H9 (cell line): ENCODE measurements around the gene FAM53B. TPM values are rescaled to one million over a fixed set of nuclear protein-coding genes. Genes with fewer than 3 reads are reported as not detected.

Experiments
- DNase-seq: peaks from one replicate; pipeline ENCODE4 v3.0.0-alpha.2; 2017
- H2AFZ ChIP-seq: one replicate; pipeline ENCODE4 v1.6.1; 2013; ENCODE audit warnings: mild to moderate bottlenecking, low read length, control low read depth, moderate library complexity
- H2AK5ac ChIP-seq: 2 replicates; pipeline ENCODE4 v1.6.1; 2013; ENCODE audit warnings: low read length, control low read depth, mixed read lengths; ENCODE audit not compliant: insufficient read length
- H2BK120ac ChIP-seq: one replicate; pipeline ENCODE4 v1.6.1; 2013; ENCODE audit warnings: low read depth, mild to moderate bottlenecking, low read length, control low read depth, inconsistent platforms; ENCODE audit not compliant: poor library complexity, severe bottlenecking
- H2BK12ac ChIP-seq: 2 replicates; pipeline ENCODE4 v1.6.1; 2013; ENCODE audit warnings: low read length, control low read depth, mixed read lengths, low read depth; ENCODE audit not compliant: insufficient read length
- H2BK15ac ChIP-seq: 2 replicates; pipeline ENCODE4 v1.6.1; 2013; ENCODE audit warnings: low read depth, low read length, control low read depth
- H2BK20ac ChIP-seq: one replicate; pipeline ENCODE4 v1.6.1; 2013; ENCODE audit warnings: low read depth, mild to moderate bottlenecking, low read length, control low read depth, inconsistent platforms; ENCODE audit not compliant: poor library complexity, severe bottlenecking
- H2BK5ac ChIP-seq: 2 replicates; pipeline ENCODE4 v1.6.1; 2013; ENCODE audit warnings: low read length, control low read depth, mixed read lengths; ENCODE audit not compliant: insufficient read length
- H3K14ac ChIP-seq: 2 replicates; pipeline ENCODE4 v1.6.1; 2013; ENCODE audit warnings: low read length, control low read depth; ENCODE audit not compliant: insufficient read depth
- H3K18ac ChIP-seq: 2 replicates; pipeline ENCODE4 v1.6.1; 2013; ENCODE audit warnings: low read depth, mild to moderate bottlenecking, mixed read lengths, low read length, control low read depth; ENCODE audit not compliant: insufficient read length
- H3K23ac ChIP-seq: 2 replicates; pipeline ENCODE4 v1.6.1; 2013; ENCODE audit warnings: low read length, control low read depth, mixed read lengths, low read depth; ENCODE audit not compliant: insufficient read length
- H3K23me2 ChIP-seq: 2 replicates; pipeline ENCODE4 v1.6.1; 2013; ENCODE audit warnings: low read depth, mild to moderate bottlenecking, mixed read lengths, low read length, control low read depth; ENCODE audit not compliant: insufficient read length, poor library complexity, severe bottlenecking
- H3K27ac ChIP-seq: 2 replicates; pipeline ENCODE4 v1.5.1; 2013; ENCODE audit warnings: low read length, control low read depth, mixed read lengths, low read depth; ENCODE audit not compliant: insufficient read length
- H3K27me3 ChIP-seq: 2 replicates; pipeline ENCODE4 v1.6.1; 2013; ENCODE audit warnings: low read length, control low read depth, inconsistent platforms; ENCODE audit not compliant: insufficient read depth
- H3K4ac ChIP-seq: 2 replicates; pipeline ENCODE4 v1.6.1; 2013; ENCODE audit warnings: low read depth, mild to moderate bottlenecking, control low read depth, inconsistent platforms, low read length, moderate library complexity
- H3K4me1 ChIP-seq: 2 replicates; pipeline ENCODE4 v1.6.1; 2013; ENCODE audit warnings: low read length, control low read depth, inconsistent platforms; ENCODE audit not compliant: insufficient read depth
- H3K4me2 ChIP-seq: 2 replicates; pipeline ENCODE4 v1.6.1; 2013; ENCODE audit warnings: low read length, control low read depth, mixed read lengths; ENCODE audit not compliant: insufficient read length, insufficient read depth
- H3K56ac ChIP-seq: 2 replicates; pipeline ENCODE4 v1.6.1; 2013; ENCODE audit warnings: low read depth, mild to moderate bottlenecking, mixed read lengths, low read length, control low read depth; ENCODE audit not compliant: insufficient read length
- H3K79me1 ChIP-seq: 2 replicates; pipeline ENCODE4 v1.6.1; 2013; ENCODE audit warnings: low read depth, mild to moderate bottlenecking, moderate library complexity, low read length, control low read depth, inconsistent platforms; ENCODE audit not compliant: insufficient read depth, poor library complexity, severe bottlenecking
- H3K79me2 ChIP-seq: 2 replicates; pipeline ENCODE4 v1.6.1; 2013; ENCODE audit warnings: low read length, control low read depth, inconsistent platforms; ENCODE audit not compliant: insufficient read depth
- H3K9ac ChIP-seq: 2 replicates; pipeline ENCODE4 v1.6.1; 2013; ENCODE audit warnings: low read length, control low read depth, mixed read lengths; ENCODE audit not compliant: insufficient read length; ENCODE audit errors: extremely low read depth
- H3K9me3 ChIP-seq: one replicate; pipeline ENCODE4 v1.6.1; 2013; ENCODE audit warnings: low read depth, low read length, inconsistent platforms; ENCODE audit not compliant: control insufficient read depth
- H3T11ph ChIP-seq: one replicate; pipeline ENCODE4 v1.6.1; 2013; ENCODE audit warnings: mild to moderate bottlenecking, low read length, control low read depth, inconsistent platforms
- H4K20me1 ChIP-seq: one replicate; pipeline ENCODE4 v1.6.1; 2013; ENCODE audit not compliant: control insufficient read depth, insufficient read length, insufficient read depth
- H4K5ac ChIP-seq: 2 replicates; pipeline ENCODE4 v1.6.1; 2013; ENCODE audit warnings: low read depth, mild to moderate bottlenecking, mixed read lengths, low read length, control low read depth; ENCODE audit not compliant: insufficient read length
- H4K8ac ChIP-seq: replicated peaks from 2 replicates; pipeline ENCODE4 v1.6.1; 2013; ENCODE audit warnings: low read length, control low read depth, mixed read lengths, low read depth; ENCODE audit not compliant: insufficient read length
- H4K91ac ChIP-seq: 2 replicates; pipeline ENCODE4 v1.6.1; 2013; ENCODE audit warnings: low read depth, mild to moderate bottlenecking, moderate library complexity, mixed read lengths, low read length, control low read depth; ENCODE audit not compliant: insufficient read length
- H3K27ac Mint-ChIP-seq, 3 experiments: 2 replicates in 2 of 3; 3 replicates in 1 of 3; pipeline ENCODE4 v1.8.0; 2020 to 2021; ENCODE audit warnings: mixed read lengths in 3 of 3, mild to moderate bottlenecking in 1 of 3, moderate library complexity in 1 of 3
- H3K27me3 Mint-ChIP-seq: 2 replicates; pipeline ENCODE4 v1.8.0; 2021; ENCODE audit warnings: low read depth, mild to moderate bottlenecking, moderate library complexity, mixed read lengths
- H3K36me3 Mint-ChIP-seq, 3 experiments: 2 replicates in 2 of 3; 3 replicates in 1 of 3; pipeline ENCODE4 v1.8.0; 2020 to 2021; ENCODE audit warnings: low read depth in 3 of 3, mixed read lengths in 3 of 3; ENCODE audit not compliant: insufficient read depth in 1 of 3
- H3K4me1 Mint-ChIP-seq, 2 experiments: 2 replicates each; pipeline ENCODE4 v1.8.0; 2020; ENCODE audit warnings: mixed read lengths in 2 of 2
- H3K4me3 Mint-ChIP-seq, 2 experiments: 2 replicates in 1 of 2; 3 replicates in 1 of 2; pipeline ENCODE4 v1.8.0; 2020 to 2021; ENCODE audit warnings: mild to moderate bottlenecking in 2 of 2, mixed read lengths in 2 of 2, moderate library complexity in 1 of 2
- H3K9me3 Mint-ChIP-seq, 2 experiments: 2 replicates in 1 of 2; 3 replicates in 1 of 2; pipeline ENCODE4 v1.8.0; 2020; ENCODE audit warnings: mild to moderate bottlenecking in 2 of 2, mixed read lengths in 2 of 2, moderate library complexity in 1 of 2
- CTCF ChIP-seq: fragments of 200-600 bp; sonication (generic); conservative IDR thresholded peaks from 3 replicates; pipeline ENCODE4 v1.8.0; 2021; ENCODE audit warnings: antibody characterized with exemption, mild to moderate bottlenecking
- WGBS: extraction: QIAGEN DNeasy Blood & Tissue Kit; methylation state at CpG from one replicate; pipeline ENCODE4 v1.1.7; 2013; ENCODE audit warnings: missing lambda C conversion rate, low lambda C conversion rate, mixed read lengths; ENCODE audit not compliant: insufficient read length; ENCODE audit errors: extremely low coverage; 5-methylcytosine and 5-hydroxymethylcytosine counted together
- total RNA-seq: library from RNA; stranded (reverse); gene quantifications from 2 replicates; pipeline ENCODE4 v1.2.1, GENCODE V29; 2021

Gene FAM53B
- total RNA-seq, 1 experiment from 2014 or later, result 11.5 TPM

- no peak overlapping the region for H3K18ac ChIP-seq
- no peaks in the 10 kb centered on the region for H4K20me1 ChIP-seq
- no peak overlapping the region for H2BK20ac ChIP-seq
- H3K23me2 ChIP-seq, result no peaks in the 10 kb centered on the region
- H3T11ph ChIP-seq, result no peak overlapping the region
- WGBS, result no CpG with 5 or more reads among the region's 1 CpG
- no peak overlapping the region for H2AFZ ChIP-seq
- Mint-ChIP-seq H3K27ac (no peak overlapping the region), H3K36me3 (peaks cover 2 to 36% (median 31%) of the 10 kb centered on the region in 3 experiments; a peak in 5 of 7 replicates), H3K9me3 (no peaks in the 10 kb centered on the region), H3K4me3 (no peak overlapping the region), H3K27me3 (no peaks in the 10 kb centered on the region), H3K4me1 (peaks cover 0 to 3% of the 10 kb centered on the region in 2 experiments; a peak in 1 of 4 replicates)
- DNase-seq, result no peak
- H3K27ac ChIP-seq, result no peak overlapping the region
- no peak overlapping the region for H4K91ac ChIP-seq
- H3K27me3 ChIP-seq, result no peaks in the 10 kb centered on the region
- H3K9ac ChIP-seq, result no peak overlapping the region
- H3K79me1 ChIP-seq, result no peaks in the 10 kb centered on the region
- TF ChIP-seq CTCF, result no peak
- H4K8ac ChIP-seq, result no peak overlapping the region
- no peak overlapping the region for H2BK12ac ChIP-seq
- no peak overlapping the region for H3K4me2 ChIP-seq
- H3K56ac ChIP-seq, result no peak overlapping the region
- no peak overlapping the region for H3K23ac ChIP-seq
- H2AK5ac ChIP-seq, result no peak overlapping the region
- H3K4me1 ChIP-seq, result no peaks in the 10 kb centered on the region
- no peak overlapping the region for H2BK5ac ChIP-seq
- no peak overlapping the region for H3K4ac ChIP-seq
- no peaks in the 10 kb centered on the region for H3K9me3 ChIP-seq
- H3K14ac ChIP-seq, result no peak overlapping the region
- no peak overlapping the region for H2BK120ac ChIP-seq
- H3K79me2 ChIP-seq, result no peaks in the 10 kb centered on the region
- no peak overlapping the region for H4K5ac ChIP-seq
- no peak overlapping the region for H2BK15ac ChIP-seq
Observed at GRCh38 chr10:124763267-124763666, 19.1 kb upstream of the FAM53B start.
